Caco-2 (cell line): ENCODE data around the gene OTOA. TPM values are rescaled to one million over a fixed set of nuclear protein-coding genes. Genes with fewer than 3 reads are reported as not detected.

Experiments used
- BruUV-seq: library from RNA; stranded (reverse); fragments of 400-500 nt; replicated peaks from 2 replicates; lab custom pipeline; 2021; lab: Mats Ljungman, UMichigan
- CTCF ChIA-PET: fragments of 300-600 bp; sonication (Branson Sonifier 250); formaldehyde crosslinking; loops from one replicate; lab custom pipeline; 2022; ENCODE audit warnings: antibody characterized with exemption; lab: Charles Lee
- POLR2A ChIA-PET: fragments of 300-600 bp; sonication (Branson Sonifier 250); formaldehyde crosslinking; loops from one replicate; lab custom pipeline; 2022; ENCODE audit warnings: antibody characterized with exemption; lab: Charles Lee
- DNase-seq, 2 experiments: peaks; one replicate each; pipeline versions ENCODE4 v3.0.0 to v3.0.0-alpha.2; 2020 to 2022
- H3K27me3 ChIP-seq: replicated peaks from 2 replicates; pipeline ENCODE4 v1.6.0; 2011; ENCODE audit warnings: low read length; ENCODE audit not compliant: control insufficient read depth, insufficient read depth
- H3K36me3 ChIP-seq: 2 replicates; pipeline ENCODE4 v1.5.1; 2011; ENCODE audit warnings: low read length; ENCODE audit not compliant: control insufficient read depth, insufficient read depth
- H3K4me1 ChIP-seq: fragments of 250-450 bp; sonication (Bioruptor Pico); 2 replicates; pipeline ENCODE4 v1.5.1; 2020; ENCODE audit warnings: mild to moderate bottlenecking
- H3K4me3 ChIP-seq: 2 replicates; pipeline ENCODE4 v1.5.1; 2011; ENCODE audit warnings: low read depth, mild to moderate bottlenecking, control low read depth, low read length
- H3K9me3 ChIP-seq: fragments of 250-450 bp; sonication (Bioruptor Pico); 2 replicates; pipeline ENCODE4 v1.5.1; 2020; ENCODE audit warnings: mild to moderate bottlenecking, moderate library complexity
- H3K27ac Mint-ChIP-seq: one replicate; pipeline ENCODE4 v1.8.0; 2022; ENCODE audit warnings: mixed read lengths; ENCODE audit not compliant: unreplicated experiment
- H3K27me3 Mint-ChIP-seq: one replicate; pipeline ENCODE4 v1.8.0; 2022; ENCODE audit warnings: mixed read lengths; ENCODE audit not compliant: insufficient read depth, unreplicated experiment
- H3K36me3 Mint-ChIP-seq: one replicate; pipeline ENCODE4 v1.8.0; 2022; ENCODE audit warnings: mild to moderate bottlenecking, mixed read lengths; ENCODE audit not compliant: insufficient read depth, unreplicated experiment
- H3K4me1 Mint-ChIP-seq: one replicate; pipeline ENCODE4 v1.8.0; 2022; ENCODE audit warnings: low read depth, mixed read lengths; ENCODE audit not compliant: unreplicated experiment
- H3K4me3 Mint-ChIP-seq: one replicate; pipeline ENCODE4 v1.8.0; 2022; ENCODE audit warnings: mild to moderate bottlenecking, moderate library complexity, mixed read lengths; ENCODE audit not compliant: unreplicated experiment
- H3K9me3 Mint-ChIP-seq: one replicate; pipeline ENCODE4 v1.8.0; 2022; ENCODE audit warnings: mixed read lengths; ENCODE audit not compliant: unreplicated experiment
- CTCF ChIP-seq, 2 experiments: fragments of 200-600 bp in 1 of 2; IDR thresholded peaks; 1 replicate in 1 of 2; 2 replicates in 1 of 2; pipeline versions ENCODE4 v1.5.1 to v1.8.0; 2011 to 2022; ENCODE audit warnings: antibody characterized with exemption in 1 of 2, control low read depth in 1 of 2, inconsistent platforms in 1 of 2, low read depth in 1 of 2, low read length in 1 of 2, mild to moderate bottlenecking in 1 of 2, moderate library complexity in 1 of 2; ENCODE audit not compliant: insufficient read depth in 1 of 2, severe bottlenecking in 1 of 2, unreplicated experiment in 1 of 2
- intact Hi-C: fragments of 100-400 bp; cut with micrococcal nuclease; formaldehyde crosslinking; loops from one replicate; pipeline ENCODE4 v1.10.0; 2022; ENCODE audit not compliant: unreplicated experiment
- total RNA-seq: library from RNA; stranded (reverse); gene quantifications from 2 replicates; pipeline ENCODE4 v1.2.3, GENCODE V29; 2022

OTOA gene
- total RNA-seq, 1 experiment from 2014 or later: not detected

- Mint-ChIP-seq H3K4me1 (peaks cover 7% of the 10 kb centered on the region), H3K9me3 (no peaks in the 10 kb centered on the region), H3K4me3 (no peak overlapping the region), H3K36me3 (peaks cover 31% of the 10 kb centered on the region), H3K27ac (no peak overlapping the region), H3K27me3 (no peaks in the 10 kb centered on the region)
- intact Hi-C loops: no loop called here
- Histone ChIP-seq H3K4me1 (no peaks in the 10 kb centered on the region; the same call in 1 of the 2 replicates), H3K4me3 (no peak overlapping the region), H3K9me3 (no peaks in the 10 kb centered on the region), H3K36me3 (no peaks in the 10 kb centered on the region), H3K27me3 (no peaks in the 10 kb centered on the region)
- CTCF ChIA-PET: no interaction called here
- no TSS peak for BruUV-seq
- no peak for TF ChIP-seq CTCF (IDR thresholded peaks at IDR 0.05; ENCODE audit: insufficient read depth in 1 of 2, low read depth in 1 of 2, low read length in 1 of 2, severe bottlenecking in 1 of 2, unreplicated experiment in 1 of 2)
- DNase-seq: no peak
- POLR2A ChIA-PET: no interaction called here
Measured at GRCh38 chr16:21622545-21622944, 41.2 kb upstream of the OTOA start.

- Mint-ChIP-seq H3K4me1 (peaks cover 1% of the 10 kb centered on the region), H3K36me3 (peaks cover 37% of the 10 kb centered on the region), H3K9me3 (no peaks in the 10 kb centered on the region), H3K27me3 (no peaks in the 10 kb centered on the region), H3K27ac (no peak overlapping the region), H3K4me3 (no peak overlapping the region)
- H3K4me1 ChIP-seq: no peaks in the 10 kb centered on the region; the same call in 1 of the 2 replicates
- peaks cover 3% of the 10 kb centered on the region; the same call in 1 of the 2 replicates for H3K9me3 ChIP-seq
- H3K36me3 ChIP-seq: no peaks in the 10 kb centered on the region
- H3K4me3 ChIP-seq: no peak overlapping the region
- ChIA-PET POLR2A (no interaction called here), CTCF (interaction anchor here (0.6 to 0.7 kb wide), 2 partner anchors 12 to 342 kb away, joined by 3 read pairs; no protein-coding TSS in a partner anchor)
- no peaks in the 10 kb centered on the region for H3K27me3 ChIP-seq
- intact Hi-C loops: no loop called here
- BruUV-seq: no TSS peak
- DNase-seq: no peak
- no peak for TF ChIP-seq CTCF (IDR thresholded peaks at IDR 0.05; ENCODE audit: insufficient read depth in 1 of 2, low read depth in 1 of 2, low read length in 1 of 2, severe bottlenecking in 1 of 2, unreplicated experiment in 1 of 2)
Measured at GRCh38 chr16:21625026-21625425, 38.7 kb upstream of the OTOA start.

- Mint-ChIP-seq H3K36me3 (peaks cover 37% of the 10 kb centered on the region), H3K9me3 (no peaks in the 10 kb centered on the region), H3K27ac (peak overlapping the region; percentile 6), H3K27me3 (no peaks in the 10 kb centered on the region), H3K4me3 (no peak overlapping the region), H3K4me1 (peaks cover 14% of the 10 kb centered on the region)
- Histone ChIP-seq H3K4me1 (no peaks in the 10 kb centered on the region; the same call in 1 of the 2 replicates), H3K36me3 (no peaks in the 10 kb centered on the region), H3K27me3 (no peaks in the 10 kb centered on the region), H3K4me3 (no peak overlapping the region), H3K9me3 (peaks cover 3% of the 10 kb centered on the region; the same call in 1 of the 2 replicates)
- ChIA-PET POLR2A (no interaction called here), CTCF (no interaction called here)
- TF ChIP-seq CTCF (IDR thresholded peaks at IDR 0.05; ENCODE audit: insufficient read depth in 1 of 2, low read depth in 1 of 2, low read length in 1 of 2, severe bottlenecking in 1 of 2, unreplicated experiment in 1 of 2): no peak
- DNase-seq: no peak
- intact Hi-C loops: no loop called here
- BruUV-seq: TSS peak; percentile 12
Measured at GRCh38 chr16:21626659-21627277, 37.0 kb upstream of the OTOA start.
